Astrocyte (in vitro differentiated cells and primary cell): ENCODE measurements around the gene FAM222A. TPM values are rescaled to one million over a fixed set of nuclear protein-coding genes. Genes with fewer than 3 reads are reported as not detected.

Experiments
- DNase-seq: peaks from one replicate; pipeline ENCODE4 v3.0.0-alpha.2; 2010; ENCODE audit warnings: low read depth
- FAIRE-seq: peaks from 2 replicates; lab custom pipeline; 2011; peaks lifted over from hg19 to GRCh38; lab: Jason Lieb, UNC
- H2AFZ ChIP-seq: 2 replicates; pipeline ENCODE4 v1.6.0; 2012; ENCODE audit warnings: low read depth, low read length, inconsistent platforms
- H3K27ac ChIP-seq: 2 replicates; pipeline ENCODE4 v1.5.1; 2011; ENCODE audit warnings: low read depth, low read length, inconsistent platforms
- H3K27me3 ChIP-seq: 2 replicates; pipeline ENCODE4 v1.6.0; 2011; ENCODE audit warnings: low read length, inconsistent platforms; ENCODE audit not compliant: insufficient read depth
- H3K36me3 ChIP-seq: 2 replicates; pipeline ENCODE4 v1.5.1; 2011; ENCODE audit warnings: low read length, inconsistent platforms; ENCODE audit not compliant: insufficient read depth
- H3K4me1 ChIP-seq: 2 replicates; pipeline ENCODE4 v1.5.1; 2011; ENCODE audit warnings: low read length, inconsistent platforms; ENCODE audit not compliant: insufficient read depth
- H3K4me2 ChIP-seq: 2 replicates; pipeline ENCODE4 v1.6.0; 2012; ENCODE audit warnings: low read length, inconsistent platforms
- H3K4me3 ChIP-seq: 2 replicates; pipeline ENCODE4 v1.5.1; 2011; ENCODE audit warnings: low read depth, mild to moderate bottlenecking, low read length, inconsistent platforms; ENCODE audit not compliant: insufficient read depth
- H3K79me2 ChIP-seq: 2 replicates; pipeline ENCODE4 v1.6.0; 2012; ENCODE audit warnings: mild to moderate bottlenecking, low read length, inconsistent platforms; ENCODE audit not compliant: insufficient read depth
- H3K9ac ChIP-seq: 2 replicates; pipeline ENCODE4 v1.6.0; 2012; ENCODE audit warnings: mild to moderate bottlenecking, low read length, inconsistent platforms
- H3K9me3 ChIP-seq: 2 replicates; pipeline ENCODE4 v1.5.1; 2012; ENCODE audit warnings: low read depth, mild to moderate bottlenecking, low read length, inconsistent platforms; ENCODE audit not compliant: insufficient read depth
- H4K20me1 ChIP-seq: 2 replicates; pipeline ENCODE4 v1.6.0; 2012; ENCODE audit warnings: low read length, inconsistent platforms; ENCODE audit not compliant: insufficient read depth
- H3K27ac Mint-ChIP-seq: one replicate; pipeline ENCODE4 v1.8.0; 2021; ENCODE audit warnings: mild to moderate bottlenecking, mixed read lengths; ENCODE audit not compliant: unreplicated experiment
- H3K27me3 Mint-ChIP-seq: one replicate; pipeline ENCODE4 v1.8.0; 2021; ENCODE audit warnings: low read depth, mixed read lengths; ENCODE audit not compliant: unreplicated experiment
- H3K36me3 Mint-ChIP-seq: one replicate; pipeline ENCODE4 v1.8.0; 2021; ENCODE audit warnings: low read depth, mixed read lengths; ENCODE audit not compliant: unreplicated experiment
- H3K4me1 Mint-ChIP-seq: one replicate; pipeline ENCODE4 v1.8.0; 2021; ENCODE audit warnings: low read depth, mixed read lengths; ENCODE audit not compliant: unreplicated experiment
- H3K4me3 Mint-ChIP-seq: one replicate; pipeline ENCODE4 v1.8.0; 2021; ENCODE audit warnings: mild to moderate bottlenecking, moderate library complexity, mixed read lengths; ENCODE audit not compliant: unreplicated experiment
- H3K9me3 Mint-ChIP-seq: one replicate; pipeline ENCODE4 v1.8.0; 2021; ENCODE audit warnings: mild to moderate bottlenecking, mixed read lengths; ENCODE audit not compliant: unreplicated experiment
- EZH2 ChIP-seq: IDR thresholded peaks from 2 replicates; pipeline ENCODE4 v1.6.1; 2012; ENCODE audit warnings: mild to moderate bottlenecking, low read length, inconsistent platforms; ENCODE audit not compliant: insufficient read depth
- total RNA-seq: library from RNA; stranded (reverse); gene quantifications from 2 replicates; pipeline ENCODE4 v1.2.1, GENCODE V29; 2021
- TF ChIP-seq, protein P1 (sequence below): IDR thresholded peaks from 2 replicates; pipeline ENCODE4 v1.5.1; 2011; ENCODE audit warnings: low read depth, mild to moderate bottlenecking, inconsistent platforms, low read length, moderate library complexity; ENCODE audit not compliant: insufficient read depth

Gene FAM222A
- total RNA-seq, 1 donor from 2014 or later, result 1.2 TPM

DNA sequence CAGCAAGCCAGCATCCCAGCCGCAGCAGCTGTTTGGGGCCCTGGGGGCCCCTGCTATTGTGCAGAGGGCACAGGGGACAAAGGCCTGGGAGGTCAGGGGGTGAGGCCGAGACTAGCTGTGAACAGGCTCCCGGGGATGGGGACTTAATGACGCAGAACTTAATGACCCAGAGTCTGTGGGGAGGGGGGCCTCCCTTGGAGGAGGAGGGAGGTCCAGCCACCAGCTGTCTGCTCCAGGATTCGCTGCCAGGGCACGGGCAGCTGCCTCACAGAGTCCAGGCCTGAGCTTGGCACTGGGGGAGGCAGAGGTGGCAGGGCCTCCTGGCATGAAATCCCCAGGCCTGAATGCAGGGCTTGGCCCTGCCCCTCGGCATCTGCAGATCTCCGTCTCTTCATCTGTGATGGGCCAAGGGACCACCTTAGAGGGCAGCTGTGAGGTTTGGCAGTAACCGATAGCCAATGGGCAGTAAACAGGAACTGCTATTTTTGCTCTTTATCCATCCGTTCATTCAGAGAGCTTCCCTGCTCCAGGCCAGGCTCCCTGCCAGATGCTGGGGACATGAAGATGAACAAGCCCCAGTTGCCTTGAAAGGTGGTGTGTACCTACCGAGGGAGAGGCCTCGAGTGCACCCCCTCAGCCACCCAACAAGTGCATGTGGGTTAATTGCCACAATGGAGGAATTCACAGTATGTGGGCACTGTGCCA lies 6.7 kb downstream of the FAM222A start:
- H3K27me3 ChIP-seq, result peaks cover 51% of the 10 kb centered on the region
- TF ChIP-seq, protein P1, sequence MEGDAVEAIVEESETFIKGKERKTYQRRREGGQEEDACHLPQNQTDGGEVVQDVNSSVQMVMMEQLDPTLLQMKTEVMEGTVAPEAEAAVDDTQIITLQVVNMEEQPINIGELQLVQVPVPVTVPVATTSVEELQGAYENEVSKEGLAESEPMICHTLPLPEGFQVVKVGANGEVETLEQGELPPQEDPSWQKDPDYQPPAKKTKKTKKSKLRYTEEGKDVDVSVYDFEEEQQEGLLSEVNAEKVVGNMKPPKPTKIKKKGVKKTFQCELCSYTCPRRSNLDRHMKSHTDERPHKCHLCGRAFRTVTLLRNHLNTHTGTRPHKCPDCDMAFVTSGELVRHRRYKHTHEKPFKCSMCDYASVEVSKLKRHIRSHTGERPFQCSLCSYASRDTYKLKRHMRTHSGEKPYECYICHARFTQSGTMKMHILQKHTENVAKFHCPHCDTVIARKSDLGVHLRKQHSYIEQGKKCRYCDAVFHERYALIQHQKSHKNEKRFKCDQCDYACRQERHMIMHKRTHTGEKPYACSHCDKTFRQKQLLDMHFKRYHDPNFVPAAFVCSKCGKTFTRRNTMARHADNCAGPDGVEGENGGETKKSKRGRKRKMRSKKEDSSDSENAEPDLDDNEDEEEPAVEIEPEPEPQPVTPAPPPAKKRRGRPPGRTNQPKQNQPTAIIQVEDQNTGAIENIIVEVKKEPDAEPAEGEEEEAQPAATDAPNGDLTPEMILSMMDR, result no peak
- no peak for TF ChIP-seq EZH2
- peaks cover 2% of the 10 kb centered on the region for H3K4me1 Mint-ChIP-seq

DNA sequence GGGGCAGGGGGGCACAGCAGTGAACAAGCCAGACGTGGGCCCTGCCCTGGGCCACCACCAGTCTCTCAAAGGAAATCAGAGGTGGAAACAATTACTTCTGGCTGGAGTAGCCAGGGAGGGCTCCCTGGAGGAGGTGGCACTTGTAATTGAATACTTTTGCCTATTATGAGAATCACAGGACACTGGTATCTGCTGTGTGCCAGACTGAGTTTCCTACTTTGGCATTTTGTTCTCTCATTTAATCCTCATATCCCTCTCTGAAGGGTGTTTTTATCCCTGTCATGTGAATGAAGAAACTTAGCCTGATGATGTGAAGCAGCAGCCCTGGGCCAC lies 7.2 kb downstream of the FAM222A start:
- Mint-ChIP-seq H3K4me1 (peaks cover 2% of the 10 kb centered on the region), H3K9me3 (no peaks in the 10 kb centered on the region), H3K27ac (no peak overlapping the region), H3K27me3 (peaks cover 46% of the 10 kb centered on the region), H3K36me3 (no peaks in the 10 kb centered on the region), H3K4me3 (no peak overlapping the region)
- no peak for TF ChIP-seq EZH2
- TF ChIP-seq, protein P1, result no peak
- Histone ChIP-seq H3K27ac (no peak overlapping the region), H2AFZ (no peak overlapping the region), H4K20me1 (peaks cover 32% of the 10 kb centered on the region), H3K27me3 (peaks cover 50% of the 10 kb centered on the region), H3K4me2 (no peak overlapping the region), H3K36me3 (no peaks in the 10 kb centered on the region), H3K79me2 (no peaks in the 10 kb centered on the region), H3K9ac (no peak overlapping the region), H3K9me3 (no peaks in the 10 kb centered on the region), H3K4me1 (no peaks in the 10 kb centered on the region), H3K4me3 (no peak overlapping the region)
- no peak for FAIRE-seq
- no peak for DNase-seq

More for the DNA sequence above, 6.7 kb downstream of the FAM222A start:
- DNase-seq, result no peak
- Histone ChIP-seq H4K20me1 (peaks cover 34% of the 10 kb centered on the region), H3K79me2 (no peaks in the 10 kb centered on the region), H3K4me3 (no peak overlapping the region), H3K27ac (no peak overlapping the region), H3K9me3 (no peaks in the 10 kb centered on the region), H3K4me1 (no peaks in the 10 kb centered on the region), H2AFZ (no peak overlapping the region), H3K4me2 (no peak overlapping the region), H3K9ac (no peak overlapping the region), H3K36me3 (no peaks in the 10 kb centered on the region)
- Mint-ChIP-seq H3K27me3 (peaks cover 46% of the 10 kb centered on the region), H3K27ac (no peak overlapping the region), H3K4me3 (no peak overlapping the region), H3K36me3 (no peaks in the 10 kb centered on the region), H3K9me3 (no peaks in the 10 kb centered on the region)
- no peak for FAIRE-seq

GRCh38 chr12:109721276-109721675 lies 7.7 kb downstream of the FAM222A start:
- peaks cover 42% of the 10 kb centered on the region for H3K27me3 Mint-ChIP-seq
- H3K4me3 ChIP-seq, result no peak overlapping the region
- no peaks in the 10 kb centered on the region for H3K9me3 ChIP-seq

More at GRCh38 chr12:109721276-109721675, 7.7 kb downstream of the FAM222A start:
- Histone ChIP-seq H3K27ac (no peak overlapping the region), H3K4me1 (no peaks in the 10 kb centered on the region), H3K27me3 (peaks cover 46% of the 10 kb centered on the region), H3K36me3 (no peaks in the 10 kb centered on the region), H4K20me1 (peaks cover 27% of the 10 kb centered on the region), H3K9ac (no peak overlapping the region), H2AFZ (no peak overlapping the region), H3K79me2 (no peaks in the 10 kb centered on the region), H3K4me2 (no peak overlapping the region)
- Mint-ChIP-seq H3K4me1 (peaks cover 2% of the 10 kb centered on the region), H3K27ac (no peak overlapping the region), H3K9me3 (no peaks in the 10 kb centered on the region), H3K36me3 (no peaks in the 10 kb centered on the region), H3K4me3 (no peak overlapping the region)
- DNase-seq (no peak), FAIRE-seq (no peak)
- no peak for TF ChIP-seq EZH2
- TF ChIP-seq, protein P1, result no peak
